K562 (cell line): ENCODE data around the gene CD24. TPM values are rescaled to one million over a fixed set of nuclear protein-coding genes. Genes with fewer than 3 reads are reported as not detected.

Experiments used
- ATAC-seq: fragments of 200-7000 bp; cut with Tn5 transposase; 3 replicates; pipeline ENCODE4 v1.9.1; 2020; ENCODE audit warnings: moderate library complexity
- BruUV-seq: library from RNA; stranded (reverse); fragments of 400-500 nt; replicated peaks from 2 replicates; lab custom pipeline; 2021; lab: Mats Ljungman, UMichigan
- CTCF ChIA-PET: fragments of 300-600 bp; formaldehyde crosslinking; extraction: SDS; loops from one replicate; lab custom pipeline; 2021; ENCODE audit warnings: low intra/inter-chr PET ratio; lab: Yijun Ruan, JAX
- POLR2A ChIA-PET: fragments of 300-600, 350-650 bp; sonication (Branson Sonifier 250); formaldehyde crosslinking; extraction: SDS; loops from one replicate; lab custom pipeline; 2021; ENCODE audit warnings: antibody characterized with exemption, inconsistent platforms; lab: Yijun Ruan, JAX
- DNase-seq, 4 experiments: peaks; one replicate each; pipeline versions ENCODE4 v3.0.0 to v3.0.0-alpha.2; 2011 to 2018; ENCODE audit warnings: low spot score in 3 of 4, mixed read lengths in 3 of 4; ENCODE audit errors: extremely low read depth in 1 of 4
- FAIRE-seq: peaks from 2 replicates; lab custom pipeline; 2011; peaks lifted over from hg19 to GRCh38; lab: Jason Lieb, UNC
- H2AFZ ChIP-seq: 2 replicates; pipeline ENCODE4 v1.6.0; 2011; ENCODE audit warnings: low read depth, low read length, control low read depth, inconsistent platforms
- H3K27ac ChIP-seq: fragments of 200-600 bp; 3 replicates; pipeline ENCODE4 v1.8.0; 2011; ENCODE audit warnings: low read depth, mild to moderate bottlenecking, control low read depth, inconsistent platforms, low read length, moderate library complexity, mixed read lengths; ENCODE audit errors: extremely low read depth
- H3K27me3 ChIP-seq, 2 experiments: fragments of 300-600 bp in 1 of 2; 2 replicates in 1 of 2; 3 replicates in 1 of 2; pipeline versions ENCODE4 v1.6.0 to v1.8.0; 2011; ENCODE audit warnings: inconsistent platforms in 2 of 2, low read length in 2 of 2, mild to moderate bottlenecking in 1 of 2, mixed read lengths in 1 of 2, moderate library complexity in 1 of 2; ENCODE audit not compliant: control insufficient read depth in 2 of 2, insufficient read depth in 2 of 2
- H3K36me3 ChIP-seq: fragments of 300-600 bp; 3 replicates; pipeline ENCODE4 v1.8.0; 2011; ENCODE audit warnings: mild to moderate bottlenecking, low read length, inconsistent platforms; ENCODE audit not compliant: control insufficient read depth, insufficient read depth
- H3K4me1 ChIP-seq, 2 experiments: fragments of 200-600 bp in 1 of 2; replicated peaks in 1 of 2; 2 replicates in 1 of 2; 3 replicates in 1 of 2; pipeline versions ENCODE4 v1.5.1 to v1.8.0; 2011; ENCODE audit warnings: inconsistent platforms in 2 of 2, low read length in 2 of 2, mild to moderate bottlenecking in 1 of 2, mixed read lengths in 1 of 2, moderate library complexity in 1 of 2; ENCODE audit not compliant: control insufficient read depth in 2 of 2, insufficient read depth in 2 of 2
- H3K4me2 ChIP-seq: 2 replicates; pipeline ENCODE4 v1.6.1; 2011; ENCODE audit warnings: low read length, control low read depth, inconsistent platforms, mixed read lengths; ENCODE audit not compliant: insufficient read depth
- H3K4me3 ChIP-seq: fragments of 200-600 bp; sonication (generic), shearing (Covaris generic); 2 replicates; pipeline ENCODE4 v1.5.1; 2016; ENCODE audit warnings: control low read depth, inconsistent platforms
- H3K79me2 ChIP-seq: fragments of 200-600 bp; 3 replicates; pipeline ENCODE4 v1.8.0; 2011; ENCODE audit warnings: low read length, inconsistent platforms; ENCODE audit not compliant: control insufficient read depth, insufficient read depth
- H3K9ac ChIP-seq, 2 experiments: 2 replicates each; pipeline versions ENCODE4 v1.6.0 to v1.6.1; 2011; ENCODE audit warnings: low read depth in 2 of 2, low read length in 2 of 2, control low read depth in 1 of 2, inconsistent platforms in 1 of 2, mild to moderate bottlenecking in 1 of 2, mixed read lengths in 1 of 2; ENCODE audit not compliant: insufficient read depth in 1 of 2
- H3K9me1 ChIP-seq: one replicate; pipeline ENCODE4 v1.6.0; 2011; ENCODE audit warnings: inconsistent platforms, mild to moderate bottlenecking, low read length, moderate library complexity; ENCODE audit not compliant: control insufficient read depth, insufficient read depth
- H3K9me3 ChIP-seq: replicated peaks from 2 replicates; pipeline ENCODE4 v1.5.1; 2011; ENCODE audit warnings: low read depth, low read length, inconsistent platforms; ENCODE audit not compliant: control insufficient read depth, insufficient read depth
- H4K20me1 ChIP-seq: replicated peaks from 2 replicates; pipeline ENCODE4 v1.6.1; 2011; ENCODE audit warnings: low read length, inconsistent platforms, mixed read lengths; ENCODE audit not compliant: control insufficient read depth, insufficient read depth
- CREM ChIP-seq: IDR thresholded peaks from 2 replicates; pipeline ENCODE4 v1.6.1; 2014; ENCODE audit warnings: antibody characterized with exemption, low read depth
- EP400 ChIP-seq: fragments of 450-650 bp; IDR thresholded peaks from 2 replicates; pipeline ENCODE4 v1.6.1; 2017; ENCODE audit warnings: antibody characterized with exemption, mild to moderate bottlenecking, moderate library complexity
- HDAC8 ChIP-seq: fragments of 450-650 bp; IDR thresholded peaks from 2 replicates; pipeline ENCODE4 v1.6.1; 2016; ENCODE audit warnings: mild to moderate bottlenecking, missing genetic modification characterization, moderate library complexity, missing compliant biosample characterization
- PHB2 ChIP-seq: fragments of 450-650 bp; IDR thresholded peaks from 2 replicates; pipeline ENCODE4 v1.6.1; 2017; ENCODE audit warnings: low read depth
- POLR2B ChIP-seq: fragments of 450-650 bp; IDR thresholded peaks from 2 replicates; pipeline ENCODE4 v1.6.1; 2018; ENCODE audit warnings: low read depth; ENCODE audit not compliant: partially characterized antibody
- ZEB2 ChIP-seq: fragments of 450-650 bp; IDR thresholded peaks from 2 replicates; pipeline ENCODE4 v1.6.1; 2016
- ZNF408 ChIP-seq: fragments of 250-450 bp; sonication (Bioruptor Pico); IDR thresholded peaks from 2 replicates; pipeline ENCODE4 v1.4.0; 2020; ENCODE audit warnings: low read depth, mild to moderate bottlenecking, moderate library complexity
- ZNF431 ChIP-seq: sonication (generic); formaldehyde crosslinking; IDR thresholded peaks from 2 replicates; pipeline ENCODE4 v1.8.0; 2022; ENCODE audit warnings: mild to moderate bottlenecking, missing genetic modification reagents
- WGBS: fragments of 100-300 bp; shearing (Covaris generic); methylation state at CpG from one replicate; pipeline ENCODE4 v1.1.6; 2016; ENCODE audit warnings: low coverage, mixed read lengths; ENCODE audit not compliant: insufficient coverage; ENCODE audit errors: missing lambda C conversion rate; 5-methylcytosine and 5-hydroxymethylcytosine counted together
- in situ Hi-C: fragments of 300-500 bp; cut with MboI; formaldehyde crosslinking; loops from 4 replicates; pipeline ENCODE4 v1.15.0; 2018; ENCODE audit warnings: inconsistent platforms, mixed read lengths
- intact Hi-C: fragments of 100-400 bp; cut with micrococcal nuclease; formaldehyde crosslinking; loops from 2 replicates; pipeline ENCODE4 v1.14.2; 2022
- polyA plus RNA-seq, 8 experiments: library from polyadenylated mRNA; depleted of rRNA in 4 of 8; stranded (reverse) in 5 of 8; unstranded in 3 of 8; fragments of >200 nt; fragmentation: Nextera tagmentation in 2 of 8; fragmentation: Illumina TruSeq in 1 of 8; extraction: Ambion mirVana in 2 of 8; extraction: Trizol in 1 of 8; gene quantifications; 2 replicates each; pipeline versions ENCODE4 v1.2.1 to v1.2.3, GENCODE V29; 2011 to 2014; ENCODE audit warnings: inconsistent platforms in 1 of 8, missing spikeins in 1 of 8
- total RNA-seq, 7 experiments: library from RNA; depleted of rRNA in 6 of 7; stranded (reverse); fragments of >200 nt in 6 of 7; fragmentation: Illumina TruSeq in 2 of 7; extraction: Trizol in 2 of 7; gene quantifications; 2 replicates each; pipeline versions ENCODE4 v1.2.1 to v1.2.3, GENCODE V29; 2011 to 2021; ENCODE audit warnings: low replicate concordance in 1 of 7
- TF ChIP-seq, protein P1 (sequence below): fragments of 250-450 bp; sonication (Bioruptor Pico); IDR thresholded peaks from 2 replicates; pipeline ENCODE4 v1.9.0; 2021; ENCODE audit warnings: mild to moderate bottlenecking, inconsistent platforms

CD24 gene
- total and polyA plus RNA-seq, 9 of the 15 experiments (the other 6 are each of a cell fraction or from before 2014, with no cell fraction given): 8.8 to 155 (median 27.1) TPM

DNA sequence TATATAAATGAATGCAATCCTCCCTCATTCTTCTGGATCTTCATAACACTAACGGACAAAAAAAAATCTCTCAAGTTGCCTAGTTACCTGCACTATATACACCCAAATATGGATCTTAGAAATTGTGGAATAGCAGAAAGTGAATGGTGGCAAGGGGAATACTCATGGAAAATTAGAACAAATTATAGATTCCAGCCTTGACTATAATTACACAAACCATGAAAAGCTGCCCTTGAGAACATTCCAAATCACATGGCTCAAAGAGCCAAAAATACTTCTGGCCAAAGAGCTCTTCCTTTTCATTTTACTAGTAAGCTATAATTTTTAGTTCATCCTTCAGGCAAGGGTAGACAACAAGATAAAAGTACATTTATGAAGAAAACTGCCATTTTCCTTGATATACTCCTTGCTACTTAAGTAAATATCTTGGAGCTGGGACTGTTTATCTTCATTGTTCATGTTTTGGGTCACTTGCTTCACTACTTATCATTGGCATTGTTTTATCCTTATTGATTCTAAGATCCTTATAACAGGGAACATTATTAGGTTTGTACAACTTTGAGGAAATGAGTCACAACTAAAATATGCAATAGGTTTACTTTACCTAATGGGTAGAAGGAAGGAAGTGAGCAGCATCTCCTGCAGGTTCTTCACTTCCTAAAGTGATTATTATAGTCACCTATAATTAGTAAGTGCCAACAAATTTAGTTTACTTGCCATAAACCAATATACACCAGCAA, 47.1 kb upstream of the CD24 start:
- intact Hi-C loops: no loop called here
- no peak for TF ChIP-seq POLR2B
- TF ChIP-seq ZNF408 (CRISPR knock-in tag): no peak
- no peak for TF ChIP-seq ZNF431 (CRISPR knock-in tag)
- TF ChIP-seq EP400: no peak
- no peak for TF ChIP-seq CREM
- TF ChIP-seq ZEB2: no peak
- TF ChIP-seq HDAC8 (tag): no peak
- TF ChIP-seq PHB2: no peak
- TF ChIP-seq, protein P1, sequence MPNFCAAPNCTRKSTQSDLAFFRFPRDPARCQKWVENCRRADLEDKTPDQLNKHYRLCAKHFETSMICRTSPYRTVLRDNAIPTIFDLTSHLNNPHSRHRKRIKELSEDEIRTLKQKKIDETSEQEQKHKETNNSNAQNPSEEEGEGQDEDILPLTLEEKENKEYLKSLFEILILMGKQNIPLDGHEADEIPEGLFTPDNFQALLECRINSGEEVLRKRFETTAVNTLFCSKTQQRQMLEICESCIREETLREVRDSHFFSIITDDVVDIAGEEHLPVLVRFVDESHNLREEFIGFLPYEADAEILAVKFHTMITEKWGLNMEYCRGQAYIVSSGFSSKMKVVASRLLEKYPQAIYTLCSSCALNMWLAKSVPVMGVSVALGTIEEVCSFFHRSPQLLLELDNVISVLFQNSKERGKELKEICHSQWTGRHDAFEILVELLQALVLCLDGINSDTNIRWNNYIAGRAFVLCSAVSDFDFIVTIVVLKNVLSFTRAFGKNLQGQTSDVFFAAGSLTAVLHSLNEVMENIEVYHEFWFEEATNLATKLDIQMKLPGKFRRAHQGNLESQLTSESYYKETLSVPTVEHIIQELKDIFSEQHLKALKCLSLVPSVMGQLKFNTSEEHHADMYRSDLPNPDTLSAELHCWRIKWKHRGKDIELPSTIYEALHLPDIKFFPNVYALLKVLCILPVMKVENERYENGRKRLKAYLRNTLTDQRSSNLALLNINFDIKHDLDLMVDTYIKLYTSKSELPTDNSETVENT (CRISPR knock-in tag): no peak

More for the DNA sequence above, 47.1 kb upstream of the CD24 start:
- H4K20me1 ChIP-seq: no peaks in the 10 kb centered on the region
- POLR2A ChIA-PET: no interaction called here
- FAIRE-seq (peak; percentile 64), DNase-seq (no peak), ATAC-seq (no peak)
- H3K9me1 ChIP-seq: no peaks in the 10 kb centered on the region
- 38% methylated on average over 1 of the region's 1 CpG for WGBS
- H3K4me3 ChIP-seq: no peak overlapping the region
- peaks cover 0 to 6% of the 10 kb centered on the region in 2 experiments; a peak in 1 of 5 replicates for H3K27me3 ChIP-seq
- BruUV-seq: no TSS peak
- no peak overlapping the region for H3K4me2 ChIP-seq
- H3K9me3 ChIP-seq: no peaks in the 10 kb centered on the region
- H3K27ac ChIP-seq: no peak overlapping the region
- no peaks in the 10 kb centered on the region for H3K36me3 ChIP-seq
- in situ Hi-C loops: no loop called here
- no peaks in the 10 kb centered on the region for H3K79me2 ChIP-seq
- no peak overlapping the region for H3K9ac ChIP-seq
- H2AFZ ChIP-seq: no peak overlapping the region
- CTCF ChIA-PET: no interaction called here
- H3K4me1 ChIP-seq: no peaks in the 10 kb centered on the region; a peak in 1 of 5 replicates
